HepG2 (cell line): Measurements from ENCODE around the gene PPIG.

ENCODE experiments used
- BRD4 ChIP-seq: sonication (generic); formaldehyde crosslinking; IDR thresholded peaks from 2 replicates; pipeline ENCODE4 v1.4.0; 2020; ENCODE audit warnings: missing genetic modification reagents
- CEBPZ ChIP-seq: IDR thresholded peaks from 2 replicates; pipeline ENCODE4 v1.6.1; 2012; ENCODE audit warnings: low read length, improper control_type of control experiment
- EZH2 ChIP-seq: conservative IDR thresholded peaks from 2 replicates; pipeline ENCODE4 v1.6.1; 2012; ENCODE audit warnings: mild to moderate bottlenecking, low read depth, low read length, moderate library complexity
- FOSL1 ChIP-seq: sonication (generic); formaldehyde crosslinking; IDR thresholded peaks from 2 replicates; pipeline ENCODE4 v1.9.0; 2021; ENCODE audit warnings: missing genetic modification reagents, borderline replicate concordance
- MAX ChIP-seq: IDR thresholded peaks from 2 replicates; pipeline ENCODE4 v1.6.1; 2012; ENCODE audit warnings: inconsistent platforms
- NR2C2 ChIP-seq: sonication (generic); formaldehyde crosslinking; IDR thresholded peaks from 2 replicates; pipeline ENCODE4 v1.4.0; 2020; ENCODE audit warnings: missing genetic modification reagents, mild to moderate bottlenecking, moderate library complexity, borderline replicate concordance
- NR3C1 ChIP-seq: sonication (generic); formaldehyde crosslinking; IDR thresholded peaks from 2 replicates; pipeline ENCODE4 v1.4.0; 2020; ENCODE audit warnings: missing genetic modification reagents
- POLR2AphosphoS5 ChIP-seq: IDR thresholded peaks from 2 replicates; pipeline ENCODE4 v1.6.1; 2012; ENCODE audit warnings: low read depth, low read length
- SIN3A ChIP-seq: IDR thresholded peaks from 2 replicates; pipeline ENCODE4 v1.6.1; 2011; ENCODE audit warnings: low read depth, mild to moderate bottlenecking, control low read depth, low read length, borderline replicate concordance
- TBL1XR1 ChIP-seq: fragments of 150-350 bp; IDR thresholded peaks from 2 replicates; pipeline ENCODE4 v1.6.1; 2014; ENCODE audit warnings: borderline replicate concordance, low read length; ENCODE audit not compliant: partially characterized antibody
- ZBTB33 ChIP-seq: sonication (generic); formaldehyde crosslinking; IDR thresholded peaks from 2 replicates; pipeline ENCODE4 v1.4.0; 2020; ENCODE audit warnings: missing genetic modification reagents
- ZBTB7A ChIP-seq: sonication (generic); formaldehyde crosslinking; IDR thresholded peaks from 2 replicates; pipeline ENCODE4 v1.8.0; 2022; ENCODE audit warnings: mild to moderate bottlenecking, missing genetic modification reagents
- ZNF431 ChIP-seq: sonication (generic); formaldehyde crosslinking; IDR thresholded peaks from 2 replicates; pipeline ENCODE4 v1.9.0; 2022; ENCODE audit warnings: missing genetic modification reagents, low read depth, mild to moderate bottlenecking, borderline replicate concordance

- TF ChIP-seq SIN3A = no peak
- no peak for TF ChIP-seq EZH2
- TF ChIP-seq NR3C1 = no peak
- no peak for TF ChIP-seq ZBTB33 (CRISPR knock-in tag)
- TF ChIP-seq CEBPZ = no peak
- TF ChIP-seq NR2C2 (CRISPR knock-in tag) = no peak
- TF ChIP-seq POLR2AphosphoS5 = no peak
- TF ChIP-seq BRD4 = no peak
- TF ChIP-seq ZNF431 (CRISPR knock-in tag) = no peak
- TF ChIP-seq TBL1XR1 = no peak
- no peak for TF ChIP-seq FOSL1 (CRISPR knock-in tag)
- no peak for TF ChIP-seq MAX
- no peak for TF ChIP-seq ZBTB7A (CRISPR knock-in tag)
Measured at GRCh38 chr2:169569948-169570347, 14.2 kb upstream of the PPIG start.
